GM23338 (cell line): ENCODE data around the gene CPB2. TPM values are rescaled to one million over a fixed set of nuclear protein-coding genes. Genes with fewer than 3 reads are reported as not detected.

ENCODE experiments used
- ATAC-seq: fragments of 200-7000 bp; cut with Tn5 transposase; 3 replicates; pipeline ENCODE4 v1.9.1; 2020
- DNase-seq: peaks from one replicate; pipeline ENCODE4 v3.0.0-alpha.2; 2015; ENCODE audit warnings: low spot score
- H2AFZ ChIP-seq: fragments of 200-600 bp; sonication (generic); 2 replicates; pipeline ENCODE4 v1.8.0; 2016; ENCODE audit warnings: antibody characterized with exemption, mild to moderate bottlenecking, moderate library complexity
- H3F3A ChIP-seq: fragments of 200-600 bp; sonication (generic); replicated peaks from 2 replicates; pipeline ENCODE4 v1.8.0; 2017; ENCODE audit warnings: antibody characterized with exemption, mixed run types, low read depth
- H3K27ac ChIP-seq: fragments of 200-600 bp; sonication (generic); 2 replicates; pipeline ENCODE4 v1.6.1; 2016; ENCODE audit warnings: low read depth
- H3K27me3 ChIP-seq: fragments of 200-600 bp; sonication (generic); 2 replicates; pipeline ENCODE4 v1.8.0; 2016; ENCODE audit warnings: mild to moderate bottlenecking, mixed run types, moderate library complexity; ENCODE audit not compliant: insufficient read depth
- H3K36me3 ChIP-seq: fragments of 200-600 bp; sonication (generic); 2 replicates; pipeline ENCODE4 v1.8.0; 2016; ENCODE audit warnings: mild to moderate bottlenecking; ENCODE audit not compliant: insufficient read depth
- H3K4me1 ChIP-seq: fragments of 200-600 bp; sonication (generic); 2 replicates; pipeline ENCODE4 v1.8.0; 2016; ENCODE audit warnings: mild to moderate bottlenecking, moderate library complexity; ENCODE audit not compliant: insufficient read depth
- H3K4me2 ChIP-seq: fragments of 200-600 bp; sonication (generic); 2 replicates; pipeline ENCODE4 v1.7.1; 2017; ENCODE audit warnings: mixed run types
- H3K4me3 ChIP-seq: fragments of 200-600 bp; sonication (generic); 2 replicates; pipeline ENCODE4 v1.6.1; 2016; ENCODE audit warnings: mixed run types
- H3K79me2 ChIP-seq: fragments of 200-600 bp; sonication (generic); replicated peaks from 2 replicates; pipeline ENCODE4 v1.8.0; 2017; ENCODE audit warnings: mild to moderate bottlenecking; ENCODE audit not compliant: insufficient read depth
- H3K9me2 ChIP-seq: fragments of 200-600 bp; sonication (generic); 2 replicates; pipeline ENCODE4 v1.8.0; 2017; ENCODE audit not compliant: insufficient read depth
- H4K20me1 ChIP-seq: fragments of 200-600 bp; sonication (generic); replicated peaks from 2 replicates; pipeline ENCODE4 v1.8.0; 2017; ENCODE audit warnings: mild to moderate bottlenecking; ENCODE audit not compliant: insufficient read depth
- H3K27ac Mint-ChIP-seq: 2 replicates; pipeline ENCODE4 v1.8.0; 2020; ENCODE audit warnings: inconsistent platforms, mild to moderate bottlenecking, moderate library complexity, mixed read lengths
- H3K27me3 Mint-ChIP-seq: 3 replicates; pipeline ENCODE4 v1.8.0; 2022; ENCODE audit warnings: low read depth, mild to moderate bottlenecking, moderate library complexity, mixed read lengths, inconsistent platforms; ENCODE audit not compliant: insufficient read depth, poor library complexity
- H3K36me3 Mint-ChIP-seq: 3 replicates; pipeline ENCODE4 v1.8.0; 2021; ENCODE audit warnings: low read depth, mild to moderate bottlenecking, inconsistent platforms, moderate library complexity, mixed read lengths
- H3K4me1 Mint-ChIP-seq: 3 replicates; pipeline ENCODE4 v1.8.0; 2020; ENCODE audit warnings: mild to moderate bottlenecking, inconsistent platforms, mixed read lengths
- H3K4me3 Mint-ChIP-seq: 3 replicates; pipeline ENCODE4 v1.8.0; 2021; ENCODE audit warnings: moderate library complexity, mild to moderate bottlenecking, inconsistent platforms, mixed read lengths
- H3K9me3 Mint-ChIP-seq: 3 replicates; pipeline ENCODE4 v1.8.0; 2020; ENCODE audit warnings: moderate library complexity, mild to moderate bottlenecking, inconsistent platforms, mixed read lengths
- CREB1 ChIP-seq: fragments of 250-450 bp; sonication (Bioruptor Pico); IDR thresholded peaks from 2 replicates; pipeline ENCODE4 v1.5.0; 2020; ENCODE audit warnings: low read depth, mild to moderate bottlenecking, moderate library complexity
- CTCF ChIP-seq, 2 experiments: fragments of 200-600 bp in 1 of 2; sonication (generic) in 1 of 2; conservative IDR thresholded peaks; 2 replicates each; pipeline versions ENCODE4 v1.5.1 to v1.6.1; 2016 to 2017; ENCODE audit warnings: antibody characterized with exemption in 2 of 2, low read depth in 2 of 2, mild to moderate bottlenecking in 2 of 2, moderate library complexity in 1 of 2
- ETS1 ChIP-seq: IDR thresholded peaks from 2 replicates; pipeline ENCODE4 v1.6.1; 2016; ENCODE audit warnings: antibody characterized with exemption
- EZH2 ChIP-seq: fragments of 200-600 bp; sonication (generic); IDR thresholded peaks from one replicate; pipeline ENCODE4 v1.8.0; 2017; ENCODE audit warnings: antibody characterized with exemption, mild to moderate bottlenecking, low read depth; ENCODE audit not compliant: unreplicated experiment
- EZH2phosphoT487 ChIP-seq: fragments of 200-600 bp; sonication (generic); IDR thresholded peaks from one replicate; pipeline ENCODE4 v1.8.1; 2018; ENCODE audit warnings: antibody characterized with exemption; ENCODE audit not compliant: unreplicated experiment
- JUNB ChIP-seq: IDR thresholded peaks from one replicate; pipeline ENCODE4 v1.6.1; 2016; ENCODE audit warnings: antibody characterized with exemption; ENCODE audit not compliant: unreplicated experiment
- NANOG ChIP-seq: IDR thresholded peaks from 2 replicates; pipeline ENCODE4 v1.6.1; 2016; ENCODE audit warnings: antibody characterized with exemption, borderline replicate concordance
- REST ChIP-seq: IDR thresholded peaks from one replicate; pipeline ENCODE4 v1.6.1; 2018; ENCODE audit warnings: antibody characterized with exemption; ENCODE audit not compliant: unreplicated experiment
- STAT1 ChIP-seq: IDR thresholded peaks from one replicate; pipeline ENCODE4 v1.6.1; 2016; ENCODE audit warnings: antibody characterized with exemption; ENCODE audit not compliant: unreplicated experiment
- ZNF114 ChIP-seq: fragments of 250-450 bp; sonication (Bioruptor Pico); IDR thresholded peaks from 2 replicates; pipeline ENCODE4 v1.5.0; 2020; ENCODE audit warnings: mild to moderate bottlenecking, moderate library complexity
- ZNF331 ChIP-seq: fragments of 250-450 bp; sonication (Bioruptor Pico); IDR thresholded peaks from 2 replicates; pipeline ENCODE4 v1.5.0; 2020; ENCODE audit warnings: low read depth, mild to moderate bottlenecking, moderate library complexity
- ZNF462 ChIP-seq: fragments of 250-450 bp; sonication (Bioruptor Pico); IDR thresholded peaks from 2 replicates; pipeline ENCODE4 v1.5.0; 2020; ENCODE audit warnings: mild to moderate bottlenecking, moderate library complexity
- polyA plus RNA-seq: library from polyadenylated mRNA; unstranded; fragments of >200 nt; fragmentation: Nextera tagmentation; extraction: Ambion mirVana; gene quantifications from 2 replicates; pipeline ENCODE4 v1.2.1, GENCODE V29; 2016
- total RNA-seq: library from RNA; depleted of rRNA; stranded (reverse); fragments of >200 nt; shearing (Covaris generic); gene quantifications from 2 replicates; pipeline ENCODE4 v1.2.3, GENCODE V29; 2014

Gene CPB2
- total and polyA plus RNA-seq, 2 experiments from 2014 or later, result 0.47 TPM; not detected in 1

GRCh38 chr13:46097015-46097414 is 7.8 kb downstream of the CPB2 start:
- Mint-ChIP-seq H3K27me3 (peaks cover 3% of the 10 kb centered on the region), H3K36me3 (no peaks in the 10 kb centered on the region), H3K9me3 (no peaks in the 10 kb centered on the region), H3K4me3 (no peak overlapping the region), H3K27ac (no peak overlapping the region), H3K4me1 (peaks cover 4% of the 10 kb centered on the region; the same call in 2 of the 3 replicates)
- Histone ChIP-seq H2AFZ (no peak overlapping the region), H3K4me2 (no peak overlapping the region), H3K27me3 (no peaks in the 10 kb centered on the region), H3K27ac (no peak overlapping the region), H3K36me3 (no peaks in the 10 kb centered on the region), H3K4me1 (no peaks in the 10 kb centered on the region), H3K9me2 (0 out of 2 replicates have a peak, but pooled peaks cover 3% of the 10 kb centered on the region), H3K4me3 (no peak overlapping the region), H3K79me2 (no peaks in the 10 kb centered on the region), H4K20me1 (no peaks in the 10 kb centered on the region), H3F3A (no peaks in the 10 kb centered on the region)
- ATAC-seq (no peak), DNase-seq (no peak)
- TF ChIP-seq NANOG (no peak), EZH2phosphoT487 (no peak), EZH2 (no peak), ETS1 (no peak), CTCF (conservative IDR thresholded peaks at IDR 0.05; ENCODE audit: low read depth in 2 of 2) (no peak), ZNF331 (no peak), STAT1 (no peak), JUNB (no peak), ZNF114 (no peak), REST (no peak), ZNF462 (CRISPR knock-in tag) (no peak), CREB1 (CRISPR knock-in tag) (no peak)
